Chondrocyte (in vitro differentiated cells): ENCODE data around the gene USP43. TPM values are rescaled to one million over a fixed set of nuclear protein-coding genes. Genes with fewer than 3 reads are reported as not detected.
A peak's percentile ranks its signal among the peaks of the same experiment; 100 is the strongest.
"Not testable (repeated sequence)": the region's sequence is repeated elsewhere in the genome, so short reads cannot be mapped to it uniquely, and the experiment has no call there.

Experiments used
- DNase-seq: peaks from one replicate; pipeline ENCODE4 v3.0.0; 2021; ENCODE audit warnings: mixed read lengths, low spot score
- H3K27ac Mint-ChIP-seq: one replicate; pipeline ENCODE4 v1.8.0; 2021; ENCODE audit warnings: mild to moderate bottlenecking, moderate library complexity, mixed read lengths; ENCODE audit not compliant: unreplicated experiment
- H3K27me3 Mint-ChIP-seq: 2 replicates; pipeline ENCODE4 v1.8.0; 2021; ENCODE audit warnings: low read depth, mixed read lengths
- H3K36me3 Mint-ChIP-seq: 2 replicates; pipeline ENCODE4 v1.8.0; 2021; ENCODE audit warnings: low read depth, mixed read lengths
- H3K4me1 Mint-ChIP-seq: 2 replicates; pipeline ENCODE4 v1.8.0; 2021; ENCODE audit warnings: low read depth, mild to moderate bottlenecking, mixed read lengths
- H3K4me3 Mint-ChIP-seq: one replicate; pipeline ENCODE4 v1.8.0; 2021; ENCODE audit warnings: mild to moderate bottlenecking, moderate library complexity, mixed read lengths; ENCODE audit not compliant: unreplicated experiment
- H3K9me3 Mint-ChIP-seq: 2 replicates; pipeline ENCODE4 v1.8.0; 2021; ENCODE audit warnings: low read depth, mixed read lengths
- CTCF ChIP-seq: fragments of 200-600 bp; sonication (generic); IDR thresholded peaks from 2 replicates; pipeline ENCODE4 v1.5.0; 2021; ENCODE audit warnings: antibody characterized with exemption, mild to moderate bottlenecking, moderate library complexity
- total RNA-seq: library from RNA; stranded (reverse); gene quantifications from 3 replicates; pipeline ENCODE4 v1.2.1, GENCODE V29; 2021

Gene USP43
- total RNA-seq, 1 donor from 2014 or later = 2.7 TPM

GRCh38 chr17:9646546-9646885 is 1.2 kb downstream of the USP43 start:
- peak overlapping the region; percentile 75 for H3K4me3 Mint-ChIP-seq
- H3K27ac Mint-ChIP-seq = peak overlapping the region; percentile 50
- no peaks in the 10 kb centered on the region for H3K9me3 Mint-ChIP-seq
- no peaks in the 10 kb centered on the region for H3K27me3 Mint-ChIP-seq
- H3K36me3 Mint-ChIP-seq = no peaks in the 10 kb centered on the region
- no peak for TF ChIP-seq CTCF
- no peak for DNase-seq
- H3K4me1 Mint-ChIP-seq = peaks cover 46% of the 10 kb centered on the region

- peak overlapping the region; percentile 75 for H3K4me3 Mint-ChIP-seq
- peaks cover 46% of the 10 kb centered on the region for H3K4me1 Mint-ChIP-seq
- no peak for TF ChIP-seq CTCF
- no peak overlapping the region for H3K27ac Mint-ChIP-seq
- no peaks in the 10 kb centered on the region for H3K9me3 Mint-ChIP-seq
- no peaks in the 10 kb centered on the region for H3K27me3 Mint-ChIP-seq
- DNase-seq = no peak
- no peaks in the 10 kb centered on the region for H3K36me3 Mint-ChIP-seq
Measured at GRCh38 chr17:9647014-9647413, 1.7 kb downstream of the USP43 start.

GRCh38 chr17:9648521-9649110 is 3.3 kb downstream of the USP43 start:
- Mint-ChIP-seq H3K4me1 (peaks cover 43% of the 10 kb centered on the region), H3K36me3 (no peaks in the 10 kb centered on the region), H3K4me3 (peak overlapping the region; percentile 29), H3K27me3 (no peaks in the 10 kb centered on the region), H3K9me3 (no peaks in the 10 kb centered on the region), H3K27ac (peak overlapping the region; percentile 64)
- no peak for DNase-seq
- TF ChIP-seq CTCF = no peak

GRCh38 chr17:9658593-9659211 is 13.4 kb downstream of the USP43 start:
- Mint-ChIP-seq H3K27ac (no peak overlapping the region), H3K4me3 (no peak overlapping the region), H3K9me3 (peaks cover 4% of the 10 kb centered on the region), H3K4me1 (peaks cover 4% of the 10 kb centered on the region), H3K27me3 (no peaks in the 10 kb centered on the region), H3K36me3 (peaks cover 9% of the 10 kb centered on the region)
- DNase-seq = no peak
- no peak for TF ChIP-seq CTCF

- peaks cover 24% of the 10 kb centered on the region for H3K36me3 Mint-ChIP-seq
- no peak overlapping the region for H3K27ac Mint-ChIP-seq
- no peak for DNase-seq
- no peak overlapping the region for H3K4me3 Mint-ChIP-seq
- H3K27me3 Mint-ChIP-seq = no peaks in the 10 kb centered on the region
- peaks cover 16% of the 10 kb centered on the region for H3K9me3 Mint-ChIP-seq
- no peak for TF ChIP-seq CTCF
- H3K4me1 Mint-ChIP-seq = peaks cover 4% of the 10 kb centered on the region
Measured at GRCh38 chr17:9661027-9661426, 15.7 kb downstream of the USP43 start.

- H3K27ac Mint-ChIP-seq = not testable (repeated sequence)
Measured at GRCh38 chr17:9663511-9663910, 18.2 kb downstream of the USP43 start.

More at GRCh38 chr17:9663511-9663910, 18.2 kb downstream of the USP43 start:
- Mint-ChIP-seq H3K9me3 (peaks cover 16% of the 10 kb centered on the region), H3K36me3 (peaks cover 21% of the 10 kb centered on the region)
- H3K4me1 Mint-ChIP-seq, H3K27me3 Mint-ChIP-seq, DNase-seq, H3K4me3 Mint-ChIP-seq: not testable (repeated sequence)
